Stimulated activated CD8-positive, alpha-beta memory T cell treated with anti-CD3 and anti-CD28 coated beads, Interleukin-2, amount 100 ng/mL, for 1 hour (primary cell): Measurements from ENCODE around the gene DLG1.

ENCODE experiments used
- DNase-seq, 2 donors: peaks; one replicate each; pipeline ENCODE4 v3.0.0-alpha.2; 2020; ENCODE audit warnings: low read depth in 2 of 2

Gene DLG1

DNA sequence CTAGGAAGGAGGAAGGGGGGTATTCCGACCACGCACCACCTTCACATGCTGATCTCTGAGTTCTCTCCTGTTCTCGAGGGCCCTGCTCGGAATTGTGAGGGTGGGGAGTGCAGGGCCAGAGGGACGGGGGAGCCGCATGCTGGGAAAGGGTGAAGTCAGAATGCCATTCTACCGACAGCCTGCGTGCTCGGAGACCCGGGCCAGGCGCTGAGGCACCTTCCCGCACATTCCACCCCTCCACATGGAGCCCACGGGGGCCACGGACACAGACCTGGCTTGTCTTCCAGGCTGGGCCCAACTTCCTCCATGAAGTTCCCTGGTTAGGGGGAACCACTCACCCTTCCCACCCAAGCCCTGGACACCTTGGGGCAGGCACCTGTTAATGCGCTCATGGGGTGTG is 301.1 kb downstream of the DLG1 start:
- DNase-seq: no peak

GRCh38 chr3:196996454-196997265 is 301.8 kb downstream of the DLG1 start:
- DNase-seq: no peak

DNA sequence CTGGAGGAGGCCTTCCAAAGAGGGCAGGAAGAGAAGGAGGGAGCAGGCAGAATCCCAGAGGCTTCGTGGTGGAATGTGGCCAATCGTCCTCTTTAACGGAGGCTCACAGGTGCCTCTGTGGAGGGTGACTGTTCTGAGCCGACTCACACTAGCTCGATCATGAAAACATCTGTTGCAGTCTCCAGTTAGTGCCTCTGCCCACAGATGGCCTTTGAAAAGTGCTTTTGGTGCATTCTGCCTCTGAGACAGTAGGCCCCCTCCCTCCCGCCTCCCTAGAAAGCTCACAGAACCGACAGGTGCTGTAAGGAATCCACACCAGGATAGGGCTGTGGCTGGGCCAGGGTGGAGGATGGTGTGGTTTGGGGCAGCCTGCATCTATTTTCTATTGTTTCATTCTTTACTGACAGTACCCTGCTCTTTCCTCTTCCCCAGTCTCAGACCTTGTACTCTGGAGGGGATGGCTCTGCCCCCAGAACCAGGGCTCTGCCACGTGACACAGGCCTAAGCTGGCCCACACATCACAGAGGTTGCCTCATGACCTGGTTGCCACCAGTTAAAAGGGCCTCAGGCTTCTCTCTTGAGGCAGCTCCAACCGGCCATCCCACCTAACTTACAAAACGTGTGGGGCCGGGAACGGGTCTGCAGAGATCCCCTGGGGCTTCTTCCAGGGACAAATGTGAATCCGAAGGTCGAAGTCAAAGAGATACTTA is 302.6 kb downstream of the DLG1 start:
- DNase-seq: no peak

GRCh38 chr3:196995027-196995426 is 303.4 kb downstream of the DLG1 start:
- no peak for DNase-seq

GRCh38 chr3:196994056-196994455 is 304.4 kb downstream of the DLG1 start:
- DNase-seq: no peak
